IMR-90 (cell line): ENCODE data around the gene OGT. TPM values are rescaled to one million over a fixed set of nuclear protein-coding genes. Genes with fewer than 3 reads are reported as not detected.

Experiments
- ATAC-seq: fragments of 200-7000 bp; cut with Tn5 transposase; 2 replicates; pipeline ENCODE4 v1.9.1; 2020; ENCODE audit warnings: low read depth, mild to moderate bottlenecking, moderate library complexity
- BruUV-seq: library from RNA; stranded (reverse); fragments of 400-500 nt; replicated peaks from 2 replicates; lab custom pipeline; 2021; lab: Mats Ljungman, UMichigan
- CTCF ChIA-PET: fragments of 300-600 bp; formaldehyde crosslinking; extraction: SDS; loops from one replicate; lab custom pipeline; 2021; ENCODE audit warnings: antibody characterized with exemption; lab: Yijun Ruan, JAX
- POLR2A ChIA-PET: fragments of 300-600 bp; sonication (Branson Sonifier 250); formaldehyde crosslinking; loops from one replicate; lab custom pipeline; 2022; ENCODE audit warnings: antibody characterized with exemption; ENCODE audit not compliant: unreplicated experiment; lab: Charles Lee
- DNase-seq: peaks from one replicate; pipeline ENCODE4 v3.0.0; 2013
- H2AFZ ChIP-seq: replicated peaks from 2 replicates; pipeline ENCODE3; 2013; ENCODE audit warnings: low read length, mild to moderate bottlenecking; ENCODE audit not compliant: poor library complexity
- H2AK5ac ChIP-seq: 2 replicates; pipeline ENCODE4 v1.6.1; 2013; ENCODE audit warnings: low read depth, low read length, inconsistent platforms
- H2AK9ac ChIP-seq: replicated peaks from 2 replicates; pipeline ENCODE3; 2013; ENCODE audit warnings: mild to moderate bottlenecking, low read depth, low read length, moderate library complexity; ENCODE audit not compliant: poor library complexity
- H2BK120ac ChIP-seq: 2 replicates; pipeline ENCODE4 v1.6.1; 2013; ENCODE audit warnings: low read depth, low read length, inconsistent platforms
- H2BK15ac ChIP-seq: 3 replicates; pipeline ENCODE4 v1.6.1; 2013; ENCODE audit warnings: low read depth, low read length, inconsistent platforms
- H2BK20ac ChIP-seq: 2 replicates; pipeline ENCODE4 v1.6.1; 2013; ENCODE audit warnings: low read depth, mild to moderate bottlenecking, inconsistent platforms, low read length, moderate library complexity
- H2BK5ac ChIP-seq: 2 replicates; pipeline ENCODE4 v1.6.1; 2013; ENCODE audit warnings: mild to moderate bottlenecking, low read depth, low read length, inconsistent platforms; ENCODE audit not compliant: poor library complexity, severe bottlenecking
- H3K14ac ChIP-seq: replicated peaks from 2 replicates; pipeline ENCODE4 v1.6.1; 2013; ENCODE audit warnings: low read depth, low read length, inconsistent platforms
- H3K18ac ChIP-seq: 2 replicates; pipeline ENCODE4 v1.6.1; 2013; ENCODE audit warnings: low read depth, low read length, control low read depth
- H3K23ac ChIP-seq: 2 replicates; pipeline ENCODE4 v1.6.1; 2013; ENCODE audit warnings: low read depth, low read length, inconsistent platforms
- H3K27ac ChIP-seq: 2 replicates; pipeline ENCODE4 v1.5.1; 2013; ENCODE audit warnings: mild to moderate bottlenecking, control low read depth, low read length; ENCODE audit not compliant: insufficient read depth
- H3K27me3 ChIP-seq: 2 replicates; pipeline ENCODE4 v1.6.1; 2013; ENCODE audit warnings: low read length; ENCODE audit not compliant: control insufficient read depth, insufficient read depth
- H3K36me3 ChIP-seq: 2 replicates; pipeline ENCODE4 v1.6.1; 2013; ENCODE audit warnings: low read length, mixed read lengths; ENCODE audit not compliant: control insufficient read depth, insufficient read depth
- H3K4ac ChIP-seq: 2 replicates; pipeline ENCODE4 v1.6.1; 2013; ENCODE audit warnings: low read depth, low read length, inconsistent platforms
- H3K4me1 ChIP-seq: 2 replicates; pipeline ENCODE4 v1.6.1; 2013; ENCODE audit warnings: low read length, mixed read lengths; ENCODE audit not compliant: control insufficient read depth, insufficient read depth
- H3K4me2 ChIP-seq: 2 replicates; pipeline ENCODE4 v1.6.1; 2013; ENCODE audit warnings: low read depth, mild to moderate bottlenecking, control low read depth, low read length, moderate library complexity
- H3K4me3 ChIP-seq: 2 replicates; pipeline ENCODE4 v1.5.1; 2013; ENCODE audit warnings: low read depth, mild to moderate bottlenecking, control low read depth, low read length, moderate library complexity; ENCODE audit not compliant: insufficient read depth
- H3K56ac ChIP-seq: 2 replicates; pipeline ENCODE4 v1.6.1; 2013; ENCODE audit warnings: low read length, inconsistent platforms; ENCODE audit not compliant: insufficient read depth; ENCODE audit errors: extremely low read depth
- H3K79me1 ChIP-seq, 2 experiments: 2 replicates each; pipeline ENCODE4 v1.6.1; 2013; ENCODE audit warnings: low read length in 2 of 2, inconsistent platforms in 1 of 2, low read depth in 1 of 2
- H3K9ac ChIP-seq: 2 replicates; pipeline ENCODE4 v1.6.1; 2013; ENCODE audit warnings: low read depth, low read length, control low read depth
- H3K9me1 ChIP-seq: 2 replicates; pipeline ENCODE4 v1.6.1; 2013; ENCODE audit warnings: low read length, inconsistent platforms; ENCODE audit not compliant: insufficient read depth
- H3K9me3 ChIP-seq: 2 replicates; pipeline ENCODE4 v1.6.1; 2013; ENCODE audit warnings: low read length; ENCODE audit not compliant: control insufficient read depth, insufficient read depth
- H4K20me1 ChIP-seq: 2 replicates; pipeline ENCODE4 v1.6.1; 2013; ENCODE audit warnings: low read length, inconsistent platforms; ENCODE audit not compliant: insufficient read depth
- H4K5ac ChIP-seq: 2 replicates; pipeline ENCODE4 v1.6.1; 2013; ENCODE audit warnings: mild to moderate bottlenecking, low read depth, low read length, control low read depth
- H4K8ac ChIP-seq, 2 experiments: 2 replicates each; pipeline ENCODE4 v1.6.1; 2013; ENCODE audit warnings: low read depth in 2 of 2, low read length in 2 of 2, control low read depth in 1 of 2, inconsistent platforms in 1 of 2
- H4K91ac ChIP-seq: 2 replicates; pipeline ENCODE4 v1.6.1; 2013; ENCODE audit warnings: low read depth, low read length, inconsistent platforms; ENCODE audit not compliant: insufficient read depth
- CEBPB ChIP-seq: IDR thresholded peaks from 2 replicates; pipeline ENCODE4 v1.6.1; 2012; ENCODE audit warnings: low read depth, low read length, improper control_type of control experiment
- CHD1 ChIP-seq: IDR thresholded peaks from 2 replicates; pipeline ENCODE4 v1.6.1; 2012; ENCODE audit warnings: low read depth, low read length, improper control_type of control experiment
- FOS ChIP-seq: fragments of 150-350 bp; IDR thresholded peaks from 2 replicates; pipeline ENCODE4 v1.6.1; 2016; ENCODE audit warnings: low read depth, low read length
- MAFK ChIP-seq: IDR thresholded peaks from 2 replicates; pipeline ENCODE4 v1.6.1; 2012; ENCODE audit warnings: low read depth, low read length, improper control_type of control experiment
- MAZ ChIP-seq: IDR thresholded peaks from 2 replicates; pipeline ENCODE4 v1.6.1; 2012; ENCODE audit warnings: low read depth, mild to moderate bottlenecking, low read length, improper control_type of control experiment, moderate library complexity, borderline replicate concordance
- MXI1 ChIP-seq: IDR thresholded peaks from 2 replicates; pipeline ENCODE4 v1.6.1; 2012; ENCODE audit warnings: low read depth, mild to moderate bottlenecking, low read length, moderate library complexity, borderline replicate concordance
- NFE2L2 ChIP-seq: fragments of 150-350 bp; IDR thresholded peaks from 2 replicates; pipeline ENCODE4 v1.6.1; 2016; ENCODE audit warnings: low read depth, mild to moderate bottlenecking, low read length
- POLR2A ChIP-seq: IDR thresholded peaks from 2 replicates; pipeline ENCODE4 v1.6.1; 2012; ENCODE audit warnings: mild to moderate bottlenecking, low read depth, low read length
- RAD21 ChIP-seq: IDR thresholded peaks from 2 replicates; pipeline ENCODE4 v1.6.1; 2012; ENCODE audit warnings: low read length, improper control_type of control experiment
- RCOR1 ChIP-seq: IDR thresholded peaks from 2 replicates; pipeline ENCODE4 v1.6.1; 2012; ENCODE audit warnings: mild to moderate bottlenecking, low read length, improper control_type of control experiment; ENCODE audit not compliant: insufficient replicate concordance
- RFX5 ChIP-seq: IDR thresholded peaks from 2 replicates; pipeline ENCODE4 v1.8.0; 2012; ENCODE audit warnings: low read depth, mild to moderate bottlenecking, low read length, moderate library complexity
- SMC3 ChIP-seq: fragments of 150-350 bp; IDR thresholded peaks from 2 replicates; pipeline ENCODE4 v1.6.1; 2016; ENCODE audit warnings: low read depth, mild to moderate bottlenecking, antibody characterized with exemption, low read length, moderate library complexity
- WGBS, 2 experiments: methylation state at CpG; one replicate each; pipeline versions ENCODE4 v1.1.5 to v1.1.7; 2013; ENCODE audit warnings: missing lambda C conversion rate in 2 of 2; ENCODE audit not compliant: insufficient read length in 1 of 2; ENCODE audit errors: extremely low coverage in 2 of 2; 5-methylcytosine and 5-hydroxymethylcytosine counted together
- dilution Hi-C: fragments of 300-500 bp; cut with HindIII; formaldehyde crosslinking; loops from one replicate; pipeline ENCODE4 v1.14.3; 2018; ENCODE audit warnings: low sequenced_read_pairs; ENCODE audit not compliant: unreplicated experiment
- in situ Hi-C: fragments of 300-500 bp; cut with MboI; formaldehyde crosslinking; loops from 3 replicates; pipeline ENCODE4 v1.14.3; 2019; ENCODE audit warnings: low sequenced_read_pairs, inconsistent platforms, mixed read lengths
- intact Hi-C: fragments of 100-400 bp; cut with micrococcal nuclease; formaldehyde crosslinking; loops from 2 replicates; pipeline ENCODE4 v1.10.0; 2022
- polyA plus RNA-seq, 3 experiments: library from polyadenylated mRNA; depleted of rRNA; stranded (reverse); fragments of >200 nt; gene quantifications; 2 replicates each; pipeline ENCODE4 v1.2.3, GENCODE V29; 2012; ENCODE audit warnings: low replicate concordance in 1 of 3
- total RNA-seq: library from RNA; depleted of rRNA; stranded (reverse); fragments of >200 nt; gene quantifications from 2 replicates; pipeline ENCODE4 v1.2.3, GENCODE V29; 2012
- TF ChIP-seq, protein P1 (sequence below): conservative IDR thresholded peaks from 2 replicates; pipeline ENCODE4 v1.5.1; 2012; ENCODE audit warnings: mild to moderate bottlenecking, low read depth, low read length, improper control_type of control experiment
- TF ChIP-seq, protein P2 (sequence below): fragments of 150-350 bp; IDR thresholded peaks from 2 replicates; pipeline ENCODE4 v1.6.1; 2017; ENCODE audit warnings: mild to moderate bottlenecking, antibody characterized with exemption, low read length, low read depth
- TF ChIP-seq, protein P3 (sequence below): fragments of 150-350 bp; IDR thresholded peaks from 2 replicates; pipeline ENCODE4 v1.6.1; 2016; ENCODE audit warnings: low read depth, mild to moderate bottlenecking, low read length, moderate library complexity, borderline replicate concordance

OGT gene
- total and polyA plus RNA-seq, 2 of the 4 experiments (the other 2 are of a cell fraction) = 80.7 to 113 TPM

DNA sequence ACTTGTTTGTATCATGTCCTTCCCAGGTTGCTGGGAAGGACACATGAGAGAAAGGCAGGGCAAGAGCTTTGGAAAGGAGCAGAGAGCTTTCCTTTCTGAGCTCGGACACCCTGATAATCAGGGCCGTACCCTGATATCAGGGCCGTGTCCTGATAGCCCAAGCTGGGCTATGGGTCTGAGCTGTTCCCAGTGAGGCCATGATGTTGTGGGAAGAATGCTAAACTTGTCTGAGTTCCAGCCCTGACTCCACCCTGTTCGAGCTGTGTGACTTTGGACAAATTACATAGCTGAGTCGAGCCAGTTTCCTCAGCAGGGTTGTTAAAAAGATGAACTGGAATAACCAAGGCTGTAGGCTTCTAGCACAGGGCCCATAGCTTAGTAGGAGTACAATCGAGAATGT is 88.7 kb downstream of the OGT start:
- H2AFZ ChIP-seq = peak overlapping the region; percentile 13
- BruUV-seq = no TSS peak
- H3K4me2 ChIP-seq = no peak overlapping the region
- no peaks in the 10 kb centered on the region for H3K79me1 ChIP-seq
- dilution Hi-C loops (no loop called here), intact Hi-C loops (no loop called here), in situ Hi-C loops (no loop called here)
- POLR2A ChIA-PET = no interaction called here
- H2AK9ac ChIP-seq = no peak overlapping the region
- no peak overlapping the region for H3K27ac ChIP-seq
- H3K18ac ChIP-seq = no peak overlapping the region
- no peak overlapping the region for H2BK5ac ChIP-seq
- H2BK15ac ChIP-seq = no peak overlapping the region
- no peak overlapping the region for H2BK20ac ChIP-seq
- peak; percentile 59 for ATAC-seq
- no peak overlapping the region for H4K5ac ChIP-seq
- peaks cover 3% of the 10 kb centered on the region; the same call in 1 of the 2 replicates for H3K27me3 ChIP-seq
- H4K8ac ChIP-seq = no peak overlapping the region
- no peak overlapping the region for H3K9ac ChIP-seq
- no peak overlapping the region for H2BK120ac ChIP-seq
- no peaks in the 10 kb centered on the region for H4K20me1 ChIP-seq
- no peak overlapping the region for H2AK5ac ChIP-seq
- DNase-seq = peak; percentile 16
- 17% methylated on average over 2 of the region's 6 CpGs; no CpG with 5 or more reads in 1 of the 2 experiments for WGBS, 2 experiments
- no peak overlapping the region for H4K91ac ChIP-seq
- no peak for TF ChIP-seq MXI1
- no peak for TF ChIP-seq CHD1
- no peak for TF ChIP-seq FOS
- TF ChIP-seq RAD21 = no peak
- TF ChIP-seq RCOR1 = no peak
- TF ChIP-seq SMC3 = no peak
- TF ChIP-seq MAZ = no peak
- TF ChIP-seq, protein P1, sequence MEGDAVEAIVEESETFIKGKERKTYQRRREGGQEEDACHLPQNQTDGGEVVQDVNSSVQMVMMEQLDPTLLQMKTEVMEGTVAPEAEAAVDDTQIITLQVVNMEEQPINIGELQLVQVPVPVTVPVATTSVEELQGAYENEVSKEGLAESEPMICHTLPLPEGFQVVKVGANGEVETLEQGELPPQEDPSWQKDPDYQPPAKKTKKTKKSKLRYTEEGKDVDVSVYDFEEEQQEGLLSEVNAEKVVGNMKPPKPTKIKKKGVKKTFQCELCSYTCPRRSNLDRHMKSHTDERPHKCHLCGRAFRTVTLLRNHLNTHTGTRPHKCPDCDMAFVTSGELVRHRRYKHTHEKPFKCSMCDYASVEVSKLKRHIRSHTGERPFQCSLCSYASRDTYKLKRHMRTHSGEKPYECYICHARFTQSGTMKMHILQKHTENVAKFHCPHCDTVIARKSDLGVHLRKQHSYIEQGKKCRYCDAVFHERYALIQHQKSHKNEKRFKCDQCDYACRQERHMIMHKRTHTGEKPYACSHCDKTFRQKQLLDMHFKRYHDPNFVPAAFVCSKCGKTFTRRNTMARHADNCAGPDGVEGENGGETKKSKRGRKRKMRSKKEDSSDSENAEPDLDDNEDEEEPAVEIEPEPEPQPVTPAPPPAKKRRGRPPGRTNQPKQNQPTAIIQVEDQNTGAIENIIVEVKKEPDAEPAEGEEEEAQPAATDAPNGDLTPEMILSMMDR = no peak
- TF ChIP-seq, protein P2, sequence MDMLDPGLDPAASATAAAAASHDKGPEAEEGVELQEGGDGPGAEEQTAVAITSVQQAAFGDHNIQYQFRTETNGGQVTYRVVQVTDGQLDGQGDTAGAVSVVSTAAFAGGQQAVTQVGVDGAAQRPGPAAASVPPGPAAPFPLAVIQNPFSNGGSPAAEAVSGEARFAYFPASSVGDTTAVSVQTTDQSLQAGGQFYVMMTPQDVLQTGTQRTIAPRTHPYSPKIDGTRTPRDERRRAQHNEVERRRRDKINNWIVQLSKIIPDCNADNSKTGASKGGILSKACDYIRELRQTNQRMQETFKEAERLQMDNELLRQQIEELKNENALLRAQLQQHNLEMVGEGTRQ = no peak
- TF ChIP-seq, protein P3, sequence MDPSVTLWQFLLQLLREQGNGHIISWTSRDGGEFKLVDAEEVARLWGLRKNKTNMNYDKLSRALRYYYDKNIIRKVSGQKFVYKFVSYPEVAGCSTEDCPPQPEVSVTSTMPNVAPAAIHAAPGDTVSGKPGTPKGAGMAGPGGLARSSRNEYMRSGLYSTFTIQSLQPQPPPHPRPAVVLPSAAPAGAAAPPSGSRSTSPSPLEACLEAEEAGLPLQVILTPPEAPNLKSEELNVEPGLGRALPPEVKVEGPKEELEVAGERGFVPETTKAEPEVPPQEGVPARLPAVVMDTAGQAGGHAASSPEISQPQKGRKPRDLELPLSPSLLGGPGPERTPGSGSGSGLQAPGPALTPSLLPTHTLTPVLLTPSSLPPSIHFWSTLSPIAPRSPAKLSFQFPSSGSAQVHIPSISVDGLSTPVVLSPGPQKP = no peak
- TF ChIP-seq CEBPB = no peak
- TF ChIP-seq RFX5 = no peak
- no peak for TF ChIP-seq MAFK
- no peak for TF ChIP-seq NFE2L2
- no peak for TF ChIP-seq POLR2A
- no peak overlapping the region for H3K14ac ChIP-seq
- no peak overlapping the region for H3K56ac ChIP-seq
- no peak overlapping the region for H3K4ac ChIP-seq
- H3K9me3 ChIP-seq = no peaks in the 10 kb centered on the region; the same call in 1 of the 2 replicates
- H3K36me3 ChIP-seq = no peaks in the 10 kb centered on the region
- no peaks in the 10 kb centered on the region for H3K9me1 ChIP-seq
- H3K23ac ChIP-seq = no peak overlapping the region; the same call in 1 of the 2 replicates
- H3K4me1 ChIP-seq = no peaks in the 10 kb centered on the region; the same call in 1 of the 2 replicates
- CTCF ChIA-PET = no interaction called here
- H3K4me3 ChIP-seq = no peak overlapping the region
